ENCODE measurements around the gene ACTR6.

- no peak for TF ChIP-seq FOS (IDR thresholded peaks at IDR 0.05; ENCODE audit: low read depth, low read length)
- no peak for TF ChIP-seq CTCF (conservative IDR thresholded peaks at IDR 0.05; ENCODE audit: low read depth, low read length)
- no peak for TF ChIP-seq POLR2A (IDR thresholded peaks at IDR 0.05; ENCODE audit: low read depth, low read length)
- TF ChIP-seq SMC3 (IDR thresholded peaks at IDR 0.05; ENCODE audit: low read depth, low read length) = no peak
- no peak for TF ChIP-seq MXI1 (IDR thresholded peaks at IDR 0.05; ENCODE audit: borderline replicate concordance, low read depth, low read length)
- TF ChIP-seq BHLHE40 (IDR thresholded peaks at IDR 0.05; ENCODE audit: low read depth, low read length) = no peak
- no peak for TF ChIP-seq MAFK (IDR thresholded peaks at IDR 0.05; ENCODE audit: low read depth, low read length)
- TF ChIP-seq MAZ (IDR thresholded peaks at IDR 0.05; ENCODE audit: borderline replicate concordance, low read depth, low read length) = no peak
Measured at GRCh38 chr12:100221523-100221922, 20.9 kb downstream of the ACTR6 start.

Data from IMR-90 (cell line).